Liver (tissue), 9 donors: ENCODE results near the gene PATJ. TPM values are rescaled to one million over a fixed set of nuclear protein-coding genes. Genes with fewer than 3 reads are reported as not detected.

Experiments
- DNase-seq: peaks from one replicate; pipeline ENCODE4 v3.0.0-alpha.2; 2017; ENCODE audit warnings: low spot score
- H3K27ac ChIP-seq, 2 donors: one replicate each; pipeline ENCODE4 v1.7.0; 2013; ENCODE audit warnings: inconsistent platforms in 2 of 2, low read length in 2 of 2, control low read depth in 1 of 2, low read depth in 1 of 2, mild to moderate bottlenecking in 1 of 2
- H3K27me3 ChIP-seq, 4 donors: one replicate each; pipeline versions ENCODE4 v1.6.1 to v1.7.0; 2013; ENCODE audit warnings: low read length in 3 of 4, inconsistent platforms in 1 of 4, mild to moderate bottlenecking in 1 of 4, moderate library complexity in 1 of 4; ENCODE audit not compliant: control insufficient read depth in 4 of 4, insufficient read depth in 4 of 4
- H3K36me3 ChIP-seq, 4 donors: one replicate each; pipeline versions ENCODE4 v1.6.1 to v1.7.0; 2013; ENCODE audit warnings: low read length in 3 of 4, mild to moderate bottlenecking in 3 of 4, low read depth in 1 of 4, moderate library complexity in 1 of 4; ENCODE audit not compliant: control insufficient read depth in 4 of 4, insufficient read depth in 3 of 4
- H3K4me1 ChIP-seq, 4 donors: one replicate each; pipeline versions ENCODE4 v1.6.1 to v1.7.0; 2013; ENCODE audit warnings: low read length in 3 of 4, mild to moderate bottlenecking in 3 of 4, moderate library complexity in 1 of 4; ENCODE audit not compliant: control insufficient read depth in 4 of 4, insufficient read depth in 4 of 4
- H3K4me3 ChIP-seq, 3 donors: one replicate each; pipeline versions ENCODE4 v1.6.1 to v1.7.0; 2013; ENCODE audit warnings: low read length in 3 of 3, control low read depth in 1 of 3, low read depth in 1 of 3, mild to moderate bottlenecking in 1 of 3
- H3K9ac ChIP-seq, 2 donors: one replicate each; pipeline ENCODE4 v1.7.0; 2013; ENCODE audit warnings: low read length in 2 of 2, mild to moderate bottlenecking in 2 of 2, moderate library complexity in 2 of 2, control low read depth in 1 of 2, low read depth in 1 of 2
- H3K9me3 ChIP-seq, 4 donors: one replicate each; pipeline versions ENCODE4 v1.6.1 to v1.7.0; 2013; ENCODE audit warnings: low read length in 3 of 4; ENCODE audit not compliant: control insufficient read depth in 4 of 4
- CTCF ChIP-seq: fragments of 150-350 bp; IDR thresholded peaks from 2 replicates; pipeline ENCODE4 v1.5.1; 2017; ENCODE audit warnings: improper control_type of control experiment, low read depth, low read length; ENCODE audit not compliant: missing input control
- EGR1 ChIP-seq, 2 donors: IDR thresholded peaks; 2 replicates each; pipeline ENCODE4 v1.6.1; 2016 to 2018; ENCODE audit warnings: antibody characterized with exemption in 2 of 2, low read depth in 2 of 2
- FOXA1 ChIP-seq: IDR thresholded peaks from 2 replicates; pipeline ENCODE4 v1.6.1; 2016; ENCODE audit warnings: antibody characterized with exemption
- FOXA2 ChIP-seq: IDR thresholded peaks from 2 replicates; pipeline ENCODE4 v1.6.1; 2016; ENCODE audit warnings: antibody characterized with exemption
- HNF4A ChIP-seq, 2 donors: conservative IDR thresholded peaks; 2 replicates each; pipeline ENCODE4 v1.6.1; 2016; ENCODE audit warnings: antibody characterized with exemption in 2 of 2, mild to moderate bottlenecking in 2 of 2
- HNF4G ChIP-seq: IDR thresholded peaks from 2 replicates; pipeline ENCODE4 v1.6.1; 2016; ENCODE audit warnings: antibody characterized with exemption
- JUND ChIP-seq, 2 donors: IDR thresholded peaks; 2 replicates each; pipeline ENCODE4 v1.6.1; 2016; ENCODE audit warnings: antibody characterized with exemption in 2 of 2
- MAX ChIP-seq: IDR thresholded peaks from 2 replicates; pipeline ENCODE4 v1.6.1; 2016; ENCODE audit warnings: antibody characterized with exemption
- REST ChIP-seq: IDR thresholded peaks from 2 replicates; pipeline ENCODE4 v1.6.1; 2016; ENCODE audit warnings: antibody characterized with exemption, mild to moderate bottlenecking
- RXRA ChIP-seq, 2 donors: IDR thresholded peaks; 2 replicates each; pipeline ENCODE4 v1.6.1; 2017 to 2018; ENCODE audit warnings: antibody characterized with exemption in 2 of 2, mild to moderate bottlenecking in 1 of 2
- SP1 ChIP-seq: IDR thresholded peaks from 2 replicates; pipeline ENCODE4 v1.6.1; 2018; ENCODE audit warnings: antibody characterized with exemption, mild to moderate bottlenecking
- YY1 ChIP-seq: IDR thresholded peaks from 2 replicates; pipeline ENCODE4 v1.6.1; 2016; ENCODE audit warnings: antibody characterized with exemption, mild to moderate bottlenecking
- WGBS: extraction: QIAGEN DNeasy Blood & Tissue Kit; methylation state at CpG from one replicate; pipeline ENCODE4 v1.1.7; 2013; 5-methylcytosine and 5-hydroxymethylcytosine counted together
- polyA plus RNA-seq, 2 donors: library from polyadenylated mRNA; stranded (reverse) in 1 of 2; unstranded in 1 of 2; fragments of 200-250 nt in 1 of 2; fragments of >200 nt in 1 of 2; fragmentation: Nextera tagmentation in 1 of 2; extraction: Ambion mirVana in 1 of 2; gene quantifications; one replicate each; pipeline versions ENCODE4 v1.2.1 to v1.2.3, GENCODE V29; 2013 to 2015
- total RNA-seq, 2 donors: library from RNA; depleted of rRNA; stranded (reverse); fragments of >200 nt; gene quantifications; one replicate each; pipeline ENCODE4 v1.2.3, GENCODE V29; 2014
- donor health status: healthy.
- donor health status: healthy.
- donor health status: healthy.
- donor health status: healthy.
- donor health status: healthy.

Gene PATJ
- total and polyA plus RNA-seq, 4 donors, result 5.7 to 29.8 (median 9.0) TPM

- no peaks in the 10 kb centered on the region for H3K9me3 ChIP-seq
- H3K27ac ChIP-seq, result no peak within 1 kb of the TSS
- H3K4me3 ChIP-seq, result peak within 1 kb of the TSS in 1 of 3 donors; percentile 11
- DNase-seq, result no peak
- WGBS, result 19% methylated on average over 55 of the region's 55 CpGs
- no peaks in the 10 kb centered on the region for H3K27me3 ChIP-seq
- H3K4me1 ChIP-seq, result peaks cover 6 to 11% (median 7%) of the 10 kb centered on the region in 4 donors
- no peak for TF ChIP-seq RXRA (IDR thresholded peaks at IDR 0.05)
- no peaks in the 10 kb centered on the region for H3K36me3 ChIP-seq
- H3K9ac ChIP-seq, result no peak within 1 kb of the TSS
Measured at GRCh38 chr1:62194651-62195544, 452.6 kb downstream of the PATJ start, which contains the start of gene L1TD1. L1TD1 (plus strand) TSS chr1:62194849; CDS start chr1:62206629, 11,780 bp downstream.

- TF ChIP-seq YY1 (no peak), SP1 (no peak), EGR1 (IDR thresholded peaks at IDR 0.05; ENCODE audit: low read depth in 2 of 2) (no peak), FOXA1 (no peak), MAX (no peak), HNF4A (conservative IDR thresholded peaks at IDR 0.05) (no peak), FOXA2 (no peak), CTCF (no peak)
- Histone ChIP-seq H3K4me3 (no peak overlapping the region), H3K27ac (no peak overlapping the region), H3K27me3 (no peaks in the 10 kb centered on the region), H3K9ac (no peak overlapping the region), H3K4me1 (peaks cover 6 to 11% (median 7%) of the 10 kb centered on the region in 4 donors), H3K36me3 (no peaks in the 10 kb centered on the region), H3K9me3 (no peaks in the 10 kb centered on the region)
- 85% methylated on average over 17 of the region's 17 CpGs for WGBS
- DNase-seq, result no peak
Measured at GRCh38 chr1:62196086-62196690, 453.9 kb downstream of the PATJ start.

- peaks cover 6 to 11% (median 7%) of the 10 kb centered on the region in 4 donors for H3K4me1 ChIP-seq
- H3K27me3 ChIP-seq, result no peaks in the 10 kb centered on the region
- DNase-seq, result no peak
- H3K9me3 ChIP-seq, result no peaks in the 10 kb centered on the region
- H3K27ac ChIP-seq, result no peak overlapping the region
- WGBS, result 53% methylated on average over 14 of the region's 14 CpGs
- TF ChIP-seq HNF4G, result no peak
- no peak for TF ChIP-seq JUND (IDR thresholded peaks at IDR 0.05)
- TF ChIP-seq HNF4A (conservative IDR thresholded peaks at IDR 0.05), result no peak
- no peak for TF ChIP-seq CTCF
- no peak for TF ChIP-seq RXRA (IDR thresholded peaks at IDR 0.05)
- TF ChIP-seq YY1, result no peak
- no peak for TF ChIP-seq REST
- H3K4me3 ChIP-seq, result no peak overlapping the region
- no peaks in the 10 kb centered on the region for H3K36me3 ChIP-seq
- H3K9ac ChIP-seq, result no peak overlapping the region
Measured at GRCh38 chr1:62198069-62198780, 455.9 kb downstream of the PATJ start.
